GM20000 (cell line): Measurements from ENCODE around the gene NLRP1.

Experiments used
- DNase-seq: peaks from one replicate; pipeline ENCODE4 v3.0.0; 2012; ENCODE audit warnings: low spot score
- CTCF ChIP-seq: IDR thresholded peaks from 2 replicates; pipeline ENCODE4 v1.5.1; 2012; ENCODE audit warnings: mild to moderate bottlenecking, control low read depth; ENCODE audit errors: extremely low read depth, missing control alignments

The NLRP1 gene

GRCh38 chr17:5621026-5621425 is 36.7 kb upstream of the NLRP1 start:
- DNase-seq: no peak
- no peak for TF ChIP-seq CTCF

GRCh38 chr17:5619088-5619740 is 34.9 kb upstream of the NLRP1 start:
- peak; percentile 33 for DNase-seq
- TF ChIP-seq CTCF: no peak

GRCh38 chr17:5618476-5618875 is 34.2 kb upstream of the NLRP1 start:
- no peak for TF ChIP-seq CTCF
- DNase-seq: no peak

GRCh38 chr17:5615476-5615875 is 31.2 kb upstream of the NLRP1 start:
- no peak for DNase-seq
- no peak for TF ChIP-seq CTCF

- DNase-seq: no peak
- TF ChIP-seq CTCF: no peak
Observed at GRCh38 chr17:5610956-5611355, 26.6 kb upstream of the NLRP1 start.

GRCh38 chr17:5608399-5609112 is 24.2 kb upstream of the NLRP1 start:
- DNase-seq: no peak
- no peak for TF ChIP-seq CTCF

GRCh38 chr17:5607946-5608345 is 23.6 kb upstream of the NLRP1 start:
- no peak for DNase-seq
- TF ChIP-seq CTCF: no peak
